HEK293 (cell line): Measurements from ENCODE around the gene ZFHX3.

Source experiments
- CTCF ChIA-PET: fragments of 350-600 bp; formaldehyde crosslinking; extraction: SDS; loops from one replicate; lab custom pipeline; 2021; ENCODE audit warnings: antibody characterized with exemption; lab: Yijun Ruan, JAX
- POLR2A ChIA-PET: fragments of 300-600 bp; formaldehyde crosslinking; extraction: SDS; loops from one replicate; lab custom pipeline; 2020; ENCODE audit warnings: antibody characterized with exemption, inconsistent platforms; lab: Yijun Ruan, JAX
- H3K27ac ChIP-seq: fragments of 200-500 bp; sonication (Bioruptor generic); 2 replicates; pipeline ENCODE4 v1.5.1; 2014; ENCODE audit warnings: low read depth, low read length, control low read depth, inconsistent platforms; ENCODE audit errors: extremely low read depth
- H3K36me3 ChIP-seq, 2 experiments: fragments of 200-500 bp in 1 of 2; sonication (Bioruptor generic) in 1 of 2; 1 replicate in 1 of 2; 2 replicates in 1 of 2; pipeline ENCODE4 v1.5.1; 2014 to 2017; ENCODE audit warnings: inconsistent platforms in 2 of 2, low read length in 2 of 2; ENCODE audit not compliant: control insufficient read depth in 2 of 2, insufficient read depth in 1 of 2
- H3K4me1 ChIP-seq: fragments of 200-500 bp; sonication (Bioruptor generic); 2 replicates; pipeline ENCODE4 v1.5.1; 2014; ENCODE audit warnings: mild to moderate bottlenecking, low read length, inconsistent platforms; ENCODE audit not compliant: control insufficient read depth, insufficient read depth
- H3K4me3 ChIP-seq: 2 replicates; pipeline ENCODE4 v1.5.1; 2011; ENCODE audit warnings: low read depth, mild to moderate bottlenecking, control low read depth, low read length, moderate library complexity
- H3K9me3 ChIP-seq: fragments of 200-500 bp; sonication (Bioruptor generic); 2 replicates; pipeline ENCODE4 v1.5.1; 2014; ENCODE audit warnings: low read depth, low read length, inconsistent platforms; ENCODE audit not compliant: control insufficient read depth, insufficient read depth
- KLF17 ChIP-seq: fragments of 450-650 bp; formaldehyde crosslinking; IDR thresholded peaks from 2 replicates; pipeline ENCODE4 v1.5.1; 2016; ENCODE audit warnings: missing biosample characterization, missing genetic modification characterization
- OVOL3 ChIP-seq: fragments of 450-650 bp; formaldehyde crosslinking; IDR thresholded peaks from 2 replicates; pipeline ENCODE4 v1.5.1; 2016; ENCODE audit warnings: missing biosample characterization, missing genetic modification characterization
- PRDM2 ChIP-seq: fragments of 450-650 bp; formaldehyde crosslinking; IDR thresholded peaks from 2 replicates; pipeline ENCODE4 v1.5.1; 2016; ENCODE audit warnings: missing biosample characterization, missing genetic modification characterization, borderline replicate concordance
- REST ChIP-seq: fragments of 450-650 bp; formaldehyde crosslinking; IDR thresholded peaks from 2 replicates; pipeline ENCODE4 v1.5.1; 2016; ENCODE audit warnings: missing biosample characterization, missing genetic modification characterization
- SP2 ChIP-seq: fragments of 450-650 bp; formaldehyde crosslinking; IDR thresholded peaks from 2 replicates; pipeline ENCODE4 v1.5.1; 2016; ENCODE audit warnings: missing biosample characterization, missing genetic modification characterization
- ZBTB20 ChIP-seq: fragments of 450-650 bp; formaldehyde crosslinking; IDR thresholded peaks from 2 replicates; pipeline ENCODE4 v1.5.1; 2016; ENCODE audit warnings: missing biosample characterization, missing genetic modification characterization
- ZBTB7A ChIP-seq: fragments of 450-650 bp; formaldehyde crosslinking; IDR thresholded peaks from 2 replicates; pipeline ENCODE4 v1.5.1; 2016; ENCODE audit warnings: low read depth, missing biosample characterization, missing genetic modification characterization
- ZFP3 ChIP-seq: fragments of 450-650 bp; formaldehyde crosslinking; IDR thresholded peaks from 2 replicates; pipeline ENCODE4 v1.5.1; 2016; ENCODE audit warnings: low read depth, missing biosample characterization, missing genetic modification characterization
- ZNF132 ChIP-seq: fragments of 450-650 bp; formaldehyde crosslinking; IDR thresholded peaks from 2 replicates; pipeline ENCODE4 v1.5.1; 2017; ENCODE audit warnings: missing biosample characterization, missing genetic modification characterization, borderline replicate concordance
- ZNF175 ChIP-seq: fragments of 450-650 bp; formaldehyde crosslinking; IDR thresholded peaks from 2 replicates; pipeline ENCODE4 v1.5.1; 2016; ENCODE audit warnings: missing biosample characterization, missing genetic modification characterization
- ZNF18 ChIP-seq: fragments of 450-650 bp; formaldehyde crosslinking; IDR thresholded peaks from 2 replicates; pipeline ENCODE4 v1.5.1; 2016; ENCODE audit warnings: missing biosample characterization, missing genetic modification characterization
- ZNF184 ChIP-seq: fragments of 450-650 bp; IDR thresholded peaks from 2 replicates; pipeline ENCODE4 v1.5.1; 2018; ENCODE audit warnings: missing biosample characterization, mild to moderate bottlenecking, missing genetic modification characterization
- ZNF24 ChIP-seq: fragments of 450-650 bp; formaldehyde crosslinking; IDR thresholded peaks from 2 replicates; pipeline ENCODE4 v1.5.1; 2016; ENCODE audit warnings: missing biosample characterization, missing genetic modification characterization
- ZNF292 ChIP-seq: fragments of 450-650 bp; formaldehyde crosslinking; IDR thresholded peaks from 2 replicates; pipeline ENCODE4 v1.5.1; 2016; ENCODE audit warnings: low read depth, missing biosample characterization, missing genetic modification characterization, borderline replicate concordance
- ZNF302 ChIP-seq: fragments of 450-650 bp; formaldehyde crosslinking; IDR thresholded peaks from 2 replicates; pipeline ENCODE4 v1.5.1; 2016; ENCODE audit warnings: missing biosample characterization, missing genetic modification characterization, low read depth
- ZNF423 ChIP-seq: fragments of 450-650 bp; formaldehyde crosslinking; IDR thresholded peaks from 2 replicates; pipeline ENCODE4 v1.5.1; 2016; ENCODE audit warnings: missing biosample characterization, missing genetic modification characterization
- ZNF549 ChIP-seq: fragments of 450-650 bp; IDR thresholded peaks from 2 replicates; pipeline ENCODE4 v1.5.1; 2018; ENCODE audit warnings: missing biosample characterization, missing genetic modification characterization, mild to moderate bottlenecking, inconsistent platforms, moderate library complexity
- ZNF660 ChIP-seq: fragments of 450-650 bp; IDR thresholded peaks from 2 replicates; pipeline ENCODE4 v1.5.1; 2018; ENCODE audit warnings: missing biosample characterization, mild to moderate bottlenecking, missing genetic modification characterization
- ZNF777 ChIP-seq: fragments of 450-650 bp; formaldehyde crosslinking; IDR thresholded peaks from 2 replicates; pipeline ENCODE4 v1.5.1; 2017; ENCODE audit warnings: missing biosample characterization, missing genetic modification characterization, borderline replicate concordance

Gene ZFHX3

DNA sequence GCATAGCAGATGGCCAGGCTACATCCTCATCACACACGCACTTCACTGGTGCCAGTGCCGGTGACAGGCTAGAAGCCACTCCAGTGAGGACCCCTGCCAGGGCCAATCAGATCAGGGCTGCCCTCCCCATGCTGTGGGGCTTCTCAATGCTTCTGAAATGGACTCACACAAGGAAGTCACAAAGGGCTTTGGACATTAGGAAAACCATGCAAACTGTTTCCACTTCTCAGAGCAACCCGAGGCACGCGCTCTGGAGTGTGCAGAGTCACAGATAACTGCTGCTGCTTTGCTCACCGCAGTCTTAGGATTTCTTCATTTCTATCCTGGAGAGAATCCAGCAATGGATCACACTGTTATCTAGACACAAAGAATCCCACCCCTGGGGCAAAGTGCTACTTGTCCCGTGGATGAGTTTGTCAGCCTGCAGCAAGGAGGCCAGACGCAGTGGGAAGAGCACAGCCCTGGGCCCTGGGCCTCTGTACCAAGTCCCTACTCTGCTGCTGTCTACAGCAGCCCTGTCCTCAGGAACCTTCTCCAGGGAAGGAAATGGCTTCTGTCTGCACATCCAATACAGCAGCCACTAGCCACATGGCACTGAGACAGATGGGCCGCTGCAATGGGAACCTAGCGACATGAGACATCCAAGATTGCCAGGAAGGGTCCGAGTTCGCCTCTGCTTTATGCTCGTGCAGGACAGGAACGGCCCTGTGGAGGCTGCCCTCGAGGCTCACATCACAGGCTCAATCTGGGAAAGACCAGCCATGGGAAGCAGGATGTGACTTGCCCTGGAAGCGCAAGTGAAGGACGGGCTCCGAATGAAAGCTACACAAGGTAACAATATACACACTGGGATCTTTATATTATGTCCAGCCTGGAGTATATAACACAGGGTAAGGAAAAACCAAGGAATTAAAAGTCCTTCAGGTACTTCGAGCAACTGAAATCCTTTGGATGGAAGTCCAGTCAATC, 169.3 kb downstream of the ZFHX3 start:
- no peak overlapping the region for H3K4me3 ChIP-seq
- TF ChIP-seq ZNF132 (tag by site-specific recombination) (no peak), ZNF777 (no peak), OVOL3 (no peak), ZBTB20 (tag by site-specific recombination) (peak; percentile 71), ZNF549 (tag by site-specific recombination) (no peak)
- no peaks in the 10 kb centered on the region for H3K9me3 ChIP-seq
- peaks cover 9% of the 10 kb centered on the region; the same call in 1 of the 2 replicates for H3K4me1 ChIP-seq
- ChIA-PET CTCF (interaction anchor here (0.6 kb wide), 1 partner anchor 760 kb away, joined by 3 read pairs; no protein-coding TSS in a partner anchor), POLR2A (no interaction called here)
- no peak overlapping the region for H3K27ac ChIP-seq
- H3K36me3 ChIP-seq, result no peaks in the 10 kb centered on the region

DNA sequence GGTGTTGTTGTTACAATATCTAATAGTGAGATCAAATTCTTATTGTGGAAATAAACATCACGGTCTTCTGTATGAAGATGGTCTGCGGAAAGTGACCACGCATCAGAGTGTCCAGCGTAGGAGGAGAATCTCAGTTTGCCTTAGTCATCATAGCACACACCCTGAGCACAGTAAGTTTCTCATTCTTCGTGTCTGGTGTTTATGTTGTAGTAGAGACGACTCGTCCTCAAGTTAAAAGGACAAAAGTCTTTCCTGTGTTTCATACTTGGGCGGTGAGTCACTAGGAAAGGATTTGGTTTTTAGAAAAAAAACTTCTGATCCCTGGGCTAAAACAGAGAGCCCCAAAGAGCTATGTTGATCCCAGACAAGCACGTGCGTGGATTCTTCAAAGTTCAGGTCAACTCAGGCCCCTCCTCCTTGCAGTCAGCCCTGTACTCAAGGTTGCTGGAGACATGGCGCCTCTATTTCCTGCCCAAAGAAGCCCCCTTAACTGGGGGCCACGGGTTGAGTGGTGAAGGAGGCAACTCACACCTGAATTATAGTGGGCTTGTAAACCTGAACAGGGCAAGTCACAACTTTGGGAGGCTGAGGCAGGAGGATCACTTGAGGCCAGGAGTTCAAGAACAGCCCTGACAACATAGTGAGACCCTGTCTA, 170.4 kb downstream of the ZFHX3 start:
- POLR2A ChIA-PET, result no interaction called here
- H3K27ac ChIP-seq, result no peak overlapping the region
- TF ChIP-seq ZNF18 (tag by site-specific recombination) (no peak), ZBTB7A (tag by site-specific recombination) (no peak), ZBTB20 (tag by site-specific recombination) (no peak), KLF17 (no peak), ZNF184 (tag by site-specific recombination) (no peak), REST (tag by site-specific recombination) (no peak), ZNF292 (tag by site-specific recombination) (no peak), SP2 (tag by site-specific recombination) (no peak), ZNF423 (tag by site-specific recombination) (no peak), PRDM2 (tag by site-specific recombination) (no peak), ZNF302 (no peak), ZNF24 (tag by site-specific recombination) (no peak), ZNF175 (tag by site-specific recombination) (no peak), ZNF660 (tag by site-specific recombination) (no peak), ZFP3 (tag by site-specific recombination) (no peak)

More for the DNA sequence above, 170.4 kb downstream of the ZFHX3 start:
- H3K4me1 ChIP-seq, result peaks cover 9% of the 10 kb centered on the region; the same call in 1 of the 2 replicates
- H3K9me3 ChIP-seq, result no peaks in the 10 kb centered on the region
- no peaks in the 10 kb centered on the region for H3K36me3 ChIP-seq
- no peak overlapping the region for H3K4me3 ChIP-seq
- CTCF ChIA-PET, result interaction anchor here (0.6 kb wide), 1 partner anchor 759 kb away, joined by 3 read pairs; no protein-coding TSS in a partner anchor
